GM18505 (cell line): ENCODE measurements around the gene LILRB5.
"Not testable (repeated sequence)": the region's sequence is repeated elsewhere in the genome, so short reads cannot be mapped to it uniquely, and the experiment has no call there.

Source experiments
- ATAC-seq: cut with Tn5 transposase; IDR thresholded peaks from one replicate; pipeline ENCODE4 v1.9.1; 2021; ENCODE audit not compliant: unreplicated experiment
- POLR2A ChIP-seq: IDR thresholded peaks from 4 replicates; pipeline ENCODE4 v1.6.1; 2011; ENCODE audit warnings: borderline replicate concordance; ENCODE audit not compliant: insufficient read depth, insufficient read length; ENCODE audit errors: extremely low read depth

Gene LILRB5

GRCh38 chr19:54262470-54262869 lies 5.4 kb upstream of the LILRB5 start:
- TF ChIP-seq POLR2A, result no peak
- no peak for ATAC-seq

- ATAC-seq, result no peak
Measured at GRCh38 chr19:54262066-54262465, 5.0 kb upstream of the LILRB5 start.

GRCh38 chr19:54256250-54257115 lies 590 bp downstream of the LILRB5 start:
- no peak for ATAC-seq
- no peak for TF ChIP-seq POLR2A

More at GRCh38 chr19:54262066-54262465, 5.0 kb upstream of the LILRB5 start:
- TF ChIP-seq POLR2A, result no peak

GRCh38 chr19:54255105-54255775 lies 1.8 kb downstream of the LILRB5 start:
- TF ChIP-seq POLR2A, result no peak
- ATAC-seq, result no peak

GRCh38 chr19:54254195-54254906 lies 2.7 kb downstream of the LILRB5 start:
- ATAC-seq, result no peak

GRCh38 chr19:54253331-54254194 lies 3.5 kb downstream of the LILRB5 start:
- no peak for ATAC-seq
- no peak for TF ChIP-seq POLR2A

More at GRCh38 chr19:54254195-54254906, 2.7 kb downstream of the LILRB5 start:
- TF ChIP-seq POLR2A, result no peak

GRCh38 chr19:54252845-54253244 lies 4.2 kb downstream of the LILRB5 start:
- TF ChIP-seq POLR2A, result no peak
- no peak for ATAC-seq

- TF ChIP-seq POLR2A, result no peak
- ATAC-seq, result no peak
Measured at GRCh38 chr19:54252243-54252642, 4.8 kb downstream of the LILRB5 start.

GRCh38 chr19:54248016-54248601 lies 9.0 kb downstream of the LILRB5 start:
- no peak for TF ChIP-seq POLR2A
- ATAC-seq, result no peak

- TF ChIP-seq POLR2A, result no peak
- ATAC-seq, result no peak
Measured at GRCh38 chr19:54247106-54247930, 9.8 kb downstream of the LILRB5 start.

- TF ChIP-seq POLR2A, result no peak
- no peak for ATAC-seq
Measured at GRCh38 chr19:54245936-54246335, 11.1 kb downstream of the LILRB5 start.

- ATAC-seq, result not testable (repeated sequence)
Measured at GRCh38 chr19:54243809-54244208, 13.3 kb downstream of the LILRB5 start.

- not testable (repeated sequence) for ATAC-seq
Measured at GRCh38 chr19:54242646-54243045, 14.4 kb downstream of the LILRB5 start, which contains the start of gene LILRA6. Gene LILRA6, minus strand, starts transcription at chr19:54242790.

GRCh38 chr19:54242234-54242633 lies 14.8 kb downstream of the LILRB5 start:
- ATAC-seq, result not testable (repeated sequence)

GRCh38 chr19:54240372-54241336 lies 16.4 kb downstream of the LILRB5 start:
- not testable (repeated sequence) for ATAC-seq
